Astrocyte of the cerebellum (primary cell): ENCODE results near the gene WNK2.
A peak's percentile ranks its signal among the peaks of the same experiment; 100 is the strongest.

Experiments
- DNase-seq: peaks from one replicate; pipeline ENCODE4 v3.0.0-alpha.2; 2011; ENCODE audit warnings: low read depth
- H3K4me3 ChIP-seq: 2 replicates; pipeline ENCODE4 v1.5.1; 2011; ENCODE audit warnings: mild to moderate bottlenecking, low read depth, low read length, moderate library complexity
- CTCF ChIP-seq: IDR thresholded peaks from 2 replicates; pipeline ENCODE4 v1.5.1; 2012; ENCODE audit warnings: low read length, low read depth, moderate library complexity, mild to moderate bottlenecking; ENCODE audit errors: missing control alignments
- in situ Hi-C: cut with HindIII; loops from 2 replicates; pipeline ENCODE4 v1.10.0; 2017; ENCODE audit warnings: low sequenced_read_pairs

The WNK2 gene

GRCh38 chr9:93149361-93149760 lies 34.6 kb upstream of the WNK2 start:
- no peak for DNase-seq

GRCh38 chr9:93151097-93151784 lies 32.7 kb upstream of the WNK2 start:
- TF ChIP-seq CTCF = no peak

More at GRCh38 chr9:93149361-93149760, 34.6 kb upstream of the WNK2 start:
- TF ChIP-seq CTCF = no peak
- H3K4me3 ChIP-seq = no peak overlapping the region
- in situ Hi-C loops = no loop called here

GRCh38 chr9:93154293-93154903 lies 29.5 kb upstream of the WNK2 start:
- no peak overlapping the region for H3K4me3 ChIP-seq
- DNase-seq = no peak
- TF ChIP-seq CTCF = peak; percentile 69
- in situ Hi-C loops = no loop called here

More at GRCh38 chr9:93151097-93151784, 32.7 kb upstream of the WNK2 start:
- in situ Hi-C loops = no loop called here
- DNase-seq = no peak
- no peak overlapping the region for H3K4me3 ChIP-seq

GRCh38 chr9:93155716-93156474 lies 28.0 kb upstream of the WNK2 start:
- no peak for DNase-seq
- in situ Hi-C loops = loop anchor here (5.0 kb wide), 1 partner anchor 136 kb away; no protein-coding TSS in a partner anchor
- no peak for TF ChIP-seq CTCF
- no peak overlapping the region for H3K4me3 ChIP-seq

GRCh38 chr9:93156475-93157008 lies 27.4 kb upstream of the WNK2 start:
- in situ Hi-C loops = loop anchor here (5.0 kb wide), 1 partner anchor 136 kb away; no protein-coding TSS in a partner anchor

More at GRCh38 chr9:93156475-93157008, 27.4 kb upstream of the WNK2 start:
- DNase-seq = no peak
- H3K4me3 ChIP-seq = no peak overlapping the region
- TF ChIP-seq CTCF = no peak
